Measurements from ENCODE around the gene DMKN. TPM values are rescaled to one million over a fixed set of nuclear protein-coding genes. Genes with fewer than 3 reads are reported as not detected.

DMKN gene
- total and polyA plus RNA-seq, 9 of the 15 experiments (the other 6 are each of a cell fraction or from before 2014, with no cell fraction given): 0.36 to 0.53 TPM; not detected in 7

DNA sequence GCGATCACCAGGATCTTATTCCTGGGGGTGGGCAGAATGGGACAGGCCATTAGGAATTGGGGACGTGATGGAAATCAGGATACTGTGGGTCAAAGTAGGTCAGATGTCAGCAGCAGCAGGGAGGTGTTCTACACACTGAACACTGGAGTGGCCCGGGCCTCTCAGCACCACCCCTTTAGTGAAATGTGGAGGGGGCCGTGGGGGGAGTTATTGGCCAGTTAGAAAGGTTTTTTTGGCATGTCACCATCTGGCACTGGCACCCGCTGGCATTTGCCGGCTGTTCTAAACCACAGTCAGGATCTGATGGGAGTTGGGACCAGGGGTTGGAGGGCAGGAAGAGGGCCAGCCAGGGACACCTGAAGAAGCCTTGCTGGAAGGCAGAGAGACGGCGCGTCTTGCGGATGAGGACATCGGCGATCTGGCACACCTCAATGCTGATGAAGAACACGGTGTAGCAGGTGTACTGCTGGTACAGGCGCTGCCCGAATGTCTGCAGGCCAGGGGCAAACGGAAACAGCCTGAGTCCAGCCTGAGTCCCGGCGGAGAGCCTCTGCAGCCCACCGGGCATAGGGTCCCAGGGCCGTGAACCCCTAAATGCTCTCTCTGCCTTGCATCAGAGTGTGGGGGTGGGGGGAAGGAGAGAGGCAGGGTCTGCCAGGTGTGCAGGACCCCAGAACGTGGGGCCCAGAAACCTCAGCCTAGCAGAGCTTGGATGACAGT lies 37.8 kb upstream of the DMKN start:
- H3K27ac ChIP-seq (ENCODE audit: extremely low read depth, low read depth, low read length): no peak overlapping the region
- in situ Hi-C loops (cut with MboI): no loop called here
- peaks cover 6% of the 10 kb centered on the region for H3K9me1 ChIP-seq (ENCODE audit: control insufficient read depth, insufficient read depth, low read length)
- no peak overlapping the region for H3K4me2 ChIP-seq (ENCODE audit: insufficient read depth, low read length)
- peaks cover 0 to 11% of the 10 kb centered on the region in 2 experiments; a peak in 3 of 5 replicates for H3K27me3 ChIP-seq (ENCODE audit: control insufficient read depth in 2 of 2, insufficient read depth in 2 of 2, low read length in 2 of 2)
- ATAC-seq: no peak
- no peak for FAIRE-seq
- H3K9me3 ChIP-seq (replicated peaks; ENCODE audit: control insufficient read depth, insufficient read depth, low read depth, low read length): no peaks in the 10 kb centered on the region; the same call in 1 of the 2 replicates
- H4K20me1 ChIP-seq (replicated peaks; ENCODE audit: control insufficient read depth, insufficient read depth, low read length): peaks cover 9% of the 10 kb centered on the region
- H3K4me3 ChIP-seq: no peak overlapping the region
- ChIA-PET POLR2A (interaction anchor here (1.2 kb wide), 1 partner anchor 8 kb away, joined by 3 read pairs; no protein-coding TSS in a partner anchor), CTCF (ENCODE audit: low intra/inter-chr PET ratio) (interaction anchor here (3.6 kb wide), 1 partner anchor 166 kb away, joined by 25 read pairs; the partner anchor contains the start of gene KMT2B)
- 78% methylated on average over 21 of the region's 21 CpGs for WGBS (ENCODE audit: insufficient coverage, low coverage, missing lambda C conversion rate)
- H3K4me1 ChIP-seq (replicated peaks in 1 of 2; ENCODE audit: control insufficient read depth in 2 of 2, insufficient read depth in 2 of 2, low read length in 2 of 2): peaks cover 7 to 45% of the 10 kb centered on the region in 2 experiments; a peak in 3 of 5 replicates
- no TSS peak for BruUV-seq (replicated peaks)
- TF ChIP-seq POLR2G (IDR thresholded peaks at IDR 0.05; ENCODE audit: low read depth, low read length) (0 out of 2 replicates have a peak, but pooled peaks have one; percentile 29), DACH1 (IDR thresholded peaks at IDR 0.05; ENCODE audit: partially characterized antibody) (no peak), ZFP36 (IDR thresholded peaks at IDR 0.05; ENCODE audit: low read depth, low read length, partially characterized antibody) (no peak)
- intact Hi-C loops (cut with micrococcal nuclease): no loop called here
- H3K9ac ChIP-seq (ENCODE audit: insufficient read depth in 1 of 2, low read depth in 2 of 2, low read length in 2 of 2): peak overlapping the region in 1 of 2 experiments; percentile 17; a peak in 1 of 4 replicates
- H3K36me3 ChIP-seq (ENCODE audit: control insufficient read depth, insufficient read depth, low read length): peaks cover 32% of the 10 kb centered on the region; the same call in 2 of the 3 replicates
- no peak overlapping the region for H2AFZ ChIP-seq (ENCODE audit: low read depth, low read length)
- no peak for DNase-seq (ENCODE audit: extremely low read depth in 1 of 4, low spot score in 3 of 4)
- H3K79me2 ChIP-seq (ENCODE audit: control insufficient read depth, insufficient read depth, low read length): peaks cover 7% of the 10 kb centered on the region
